GM18951 (cell line): ENCODE results near the gene PIK3R3.

Source experiments
- POLR2A ChIP-seq: IDR thresholded peaks from 4 replicates; pipeline ENCODE4 v1.6.1; 2011; ENCODE audit warnings: mild to moderate bottlenecking; ENCODE audit not compliant: insufficient read length, insufficient read depth; ENCODE audit errors: extremely low read depth
- in situ Hi-C: fragments of 300-500 bp; cut with MboI; formaldehyde crosslinking; loops from one replicate; pipeline ENCODE4 v1.12.0; 2022; ENCODE audit warnings: low sequenced_read_pairs, mixed read lengths, inconsistent platforms; ENCODE audit not compliant: unreplicated experiment

The PIK3R3 gene

GRCh38 chr1:46027788-46028573 lies 104.4 kb downstream of the PIK3R3 start:
- TF ChIP-seq POLR2A = no peak
- in situ Hi-C loops = no loop called here

- no peak for TF ChIP-seq POLR2A
- in situ Hi-C loops = no loop called here
These were observed 105.9 kb downstream of the PIK3R3 start for GRCh38 chr1:46026531-46026930.

GRCh38 chr1:46021046-46021996 lies 111.1 kb downstream of the PIK3R3 start:
- in situ Hi-C loops = no loop called here
- TF ChIP-seq POLR2A = no peak

GRCh38 chr1:46020010-46020409 lies 112.4 kb downstream of the PIK3R3 start:
- TF ChIP-seq POLR2A = no peak
- in situ Hi-C loops = no loop called here

- in situ Hi-C loops = loop anchor here (10.0 kb wide), 1 partner anchor 945 kb away; no protein-coding TSS in a partner anchor
- no peak for TF ChIP-seq POLR2A
These were observed 113.1 kb downstream of the PIK3R3 start for GRCh38 chr1:46019348-46019747.

- in situ Hi-C loops = loop anchor here (10.0 kb wide), 1 partner anchor 943 kb away; no protein-coding TSS in a partner anchor
- TF ChIP-seq POLR2A = no peak
These were observed 114.4 kb downstream of the PIK3R3 start for GRCh38 chr1:46017876-46018503.

GRCh38 chr1:46013581-46013980 lies 118.8 kb downstream of the PIK3R3 start:
- in situ Hi-C loops = loop anchor here (10.0 kb wide), 1 partner anchor 939 kb away; no protein-coding TSS in a partner anchor
- no peak for TF ChIP-seq POLR2A

- in situ Hi-C loops = loop anchor here (10.0 kb wide), 1 partner anchor 937 kb away; no protein-coding TSS in a partner anchor
- no peak for TF ChIP-seq POLR2A
These were observed 120.2 kb downstream of the PIK3R3 start for GRCh38 chr1:46012236-46012635.

GRCh38 chr1:46011121-46011695 lies 121.2 kb downstream of the PIK3R3 start:
- TF ChIP-seq POLR2A = no peak
- in situ Hi-C loops = loop anchor here (10.0 kb wide), 1 partner anchor 936 kb away; no protein-coding TSS in a partner anchor

GRCh38 chr1:46010611-46011010 lies 121.8 kb downstream of the PIK3R3 start:
- TF ChIP-seq POLR2A = no peak
- in situ Hi-C loops = loop anchor here (10.0 kb wide), 1 partner anchor 936 kb away; no protein-coding TSS in a partner anchor

- in situ Hi-C loops = no loop called here
- no peak for TF ChIP-seq POLR2A
These were observed 123.8 kb downstream of the PIK3R3 start for GRCh38 chr1:46008585-46008984.

GRCh38 chr1:46005594-46005993 lies 126.8 kb downstream of the PIK3R3 start:
- no peak for TF ChIP-seq POLR2A
- in situ Hi-C loops = no loop called here
